GM20431 (cell line): ENCODE measurements around the gene UQCRQ.

Source experiments
- in situ Hi-C: fragments of 300-500 bp; cut with MseI, MboI; formaldehyde crosslinking; loops from one replicate; pipeline ENCODE4 v1.15.0; 2020; ENCODE audit warnings: low sequenced_read_pairs; ENCODE audit not compliant: unreplicated experiment

UQCRQ gene

GRCh38 chr5:132860742-132861141 is 5.7 kb upstream of the UQCRQ start:
- in situ Hi-C loops, result no loop called here

GRCh38 chr5:132865668-132866341 is 637 bp upstream of the UQCRQ start:
- in situ Hi-C loops, result no loop called here

- in situ Hi-C loops, result no loop called here
These were observed 607 bp downstream of the UQCRQ start for GRCh38 chr5:132867046-132867451.

GRCh38 chr5:132868754-132869153 is 2.3 kb downstream of the UQCRQ start:
- in situ Hi-C loops, result no loop called here

- in situ Hi-C loops, result no loop called here
These were observed 4.4 kb downstream of the UQCRQ start for GRCh38 chr5:132870801-132871200.

GRCh38 chr5:132871459-132872284 is 5.2 kb downstream of the UQCRQ start:
- in situ Hi-C loops, result no loop called here

- in situ Hi-C loops, result no loop called here
These were observed 6.3 kb downstream of the UQCRQ start for GRCh38 chr5:132872788-132873118.

- in situ Hi-C loops, result no loop called here
These were observed 6.9 kb downstream of the UQCRQ start, which contains the start of gene LEAP2 for GRCh38 chr5:132873119-132873929. LEAP2 (plus strand) TSS chr5:132873668; CDS start chr5:132873695, 27 bp downstream.

- in situ Hi-C loops, result no loop called here
These were observed 7.5 kb downstream of the UQCRQ start for GRCh38 chr5:132873930-132874271.

- in situ Hi-C loops, result no loop called here
These were observed 9.7 kb downstream of the UQCRQ start for GRCh38 chr5:132876020-132876759.

- in situ Hi-C loops, result no loop called here
These were observed 11.0 kb downstream of the UQCRQ start for GRCh38 chr5:132877466-132877865.

GRCh38 chr5:132877938-132878337 is 11.5 kb downstream of the UQCRQ start:
- in situ Hi-C loops, result no loop called here

GRCh38 chr5:132883261-132883834 is 16.9 kb downstream of the UQCRQ start:
- in situ Hi-C loops, result no loop called here

- in situ Hi-C loops, result no loop called here
These were observed 18.1 kb downstream of the UQCRQ start for GRCh38 chr5:132884548-132884947.

- in situ Hi-C loops, result no loop called here
These were observed 19.8 kb downstream of the UQCRQ start for GRCh38 chr5:132886064-132886823.

GRCh38 chr5:132887283-132887682 is 20.8 kb downstream of the UQCRQ start:
- in situ Hi-C loops, result no loop called here

GRCh38 chr5:132889501-132889900 is 23.1 kb downstream of the UQCRQ start:
- in situ Hi-C loops, result no loop called here

- in situ Hi-C loops, result no loop called here
These were observed 24.4 kb downstream of the UQCRQ start for GRCh38 chr5:132890817-132891216.

GRCh38 chr5:132895719-132896305 is 29.4 kb downstream of the UQCRQ start:
- in situ Hi-C loops, result no loop called here
